Tibial artery (tissue), 4 donors: ENCODE measurements around the gene IRX4.

ENCODE experiments used
- DNase-seq, 2 donors: peaks; one replicate each; pipeline ENCODE4 v3.0.0-alpha.2; 2019
- H3K27ac ChIP-seq, 2 donors: fragments of 200-600 bp; sonication (generic) in 1 of 2; 1 replicate in 1 of 2; 2 replicates in 1 of 2; pipeline ENCODE4 v1.5.1; 2018 to 2019; ENCODE audit warnings: mild to moderate bottlenecking in 1 of 2
- H3K27me3 ChIP-seq, 2 donors: fragments of 200-600 bp; sonication (generic) in 1 of 2; one replicate each; pipeline versions ENCODE4 v1.5.1 to v1.6.0; 2016 to 2019
- H3K36me3 ChIP-seq, 3 donors: fragments of 200-600 bp; sonication (generic) in 2 of 3; one replicate each; pipeline ENCODE4 v1.5.1; 2016 to 2019; ENCODE audit warnings: mild to moderate bottlenecking in 2 of 3
- H3K4me1 ChIP-seq, 4 donors: fragments of 200-600 bp; sonication (generic) in 2 of 4; 1 replicate in 3 of 4; 2 replicates in 1 of 4; pipeline ENCODE4 v1.5.1; 2016 to 2019
- H3K4me3 ChIP-seq, 2 donors: fragments of 200-600 bp; sonication (generic) in 1 of 2; 1 replicate in 1 of 2; 2 replicates in 1 of 2; pipeline ENCODE4 v1.5.1; 2018 to 2019; ENCODE audit warnings: mild to moderate bottlenecking in 2 of 2
- H3K9me3 ChIP-seq, 3 donors: fragments of 200-600 bp; sonication (generic) in 1 of 3; one replicate each; pipeline ENCODE4 v1.5.1; 2016 to 2019
- intact Hi-C: fragments of 100-400 bp; cut with DNase I; formaldehyde crosslinking; loops from one replicate; pipeline ENCODE4 v1.15.0; 2023; ENCODE audit warnings: low total_unique reads
- TF ChIP-seq, protein P1 (sequence below), 2 experiments: fragments of 200-600 bp in 1 of 2; fragments of 450-650 bp in 1 of 2; IDR thresholded peaks; one replicate each; pipeline ENCODE4 v1.5.1; 2017 to 2019; ENCODE audit warnings: antibody characterized with exemption in 2 of 2, mild to moderate bottlenecking in 1 of 2, moderate library complexity in 1 of 2

IRX4 gene

DNA sequence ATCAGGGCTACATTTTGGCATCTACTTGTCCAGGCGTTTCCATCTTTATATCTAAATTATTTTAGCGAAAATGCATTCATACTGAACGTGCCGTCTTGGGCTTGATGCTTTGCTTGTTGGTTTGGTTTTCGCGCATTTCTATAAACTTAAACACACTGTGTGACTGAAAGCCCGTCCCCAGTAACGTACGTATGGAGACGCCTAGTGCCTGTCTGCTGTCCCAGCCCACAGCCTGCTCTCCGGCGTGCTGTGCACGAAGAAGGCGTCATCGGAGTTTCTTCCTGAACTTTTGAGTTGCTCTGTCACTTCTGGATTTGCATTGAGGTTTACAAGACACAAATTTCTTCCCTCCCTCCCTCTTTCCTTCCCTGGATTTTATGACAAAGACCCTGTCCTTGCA is 40.6 kb upstream of the IRX4 start:
- TF ChIP-seq, protein P1, sequence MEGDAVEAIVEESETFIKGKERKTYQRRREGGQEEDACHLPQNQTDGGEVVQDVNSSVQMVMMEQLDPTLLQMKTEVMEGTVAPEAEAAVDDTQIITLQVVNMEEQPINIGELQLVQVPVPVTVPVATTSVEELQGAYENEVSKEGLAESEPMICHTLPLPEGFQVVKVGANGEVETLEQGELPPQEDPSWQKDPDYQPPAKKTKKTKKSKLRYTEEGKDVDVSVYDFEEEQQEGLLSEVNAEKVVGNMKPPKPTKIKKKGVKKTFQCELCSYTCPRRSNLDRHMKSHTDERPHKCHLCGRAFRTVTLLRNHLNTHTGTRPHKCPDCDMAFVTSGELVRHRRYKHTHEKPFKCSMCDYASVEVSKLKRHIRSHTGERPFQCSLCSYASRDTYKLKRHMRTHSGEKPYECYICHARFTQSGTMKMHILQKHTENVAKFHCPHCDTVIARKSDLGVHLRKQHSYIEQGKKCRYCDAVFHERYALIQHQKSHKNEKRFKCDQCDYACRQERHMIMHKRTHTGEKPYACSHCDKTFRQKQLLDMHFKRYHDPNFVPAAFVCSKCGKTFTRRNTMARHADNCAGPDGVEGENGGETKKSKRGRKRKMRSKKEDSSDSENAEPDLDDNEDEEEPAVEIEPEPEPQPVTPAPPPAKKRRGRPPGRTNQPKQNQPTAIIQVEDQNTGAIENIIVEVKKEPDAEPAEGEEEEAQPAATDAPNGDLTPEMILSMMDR (IDR thresholded peaks at IDR 0.05): no peak
- H3K4me3 ChIP-seq: no peak overlapping the region
- H3K9me3 ChIP-seq: no peaks in the 10 kb centered on the region
- peaks cover 0 to 40% of the 10 kb centered on the region in 2 donors for H3K27me3 ChIP-seq
- no peak for DNase-seq
- H3K36me3 ChIP-seq: no peaks in the 10 kb centered on the region
- intact Hi-C loops: no loop called here
- H3K27ac ChIP-seq: no peak overlapping the region
- H3K4me1 ChIP-seq: no peaks in the 10 kb centered on the region

DNA sequence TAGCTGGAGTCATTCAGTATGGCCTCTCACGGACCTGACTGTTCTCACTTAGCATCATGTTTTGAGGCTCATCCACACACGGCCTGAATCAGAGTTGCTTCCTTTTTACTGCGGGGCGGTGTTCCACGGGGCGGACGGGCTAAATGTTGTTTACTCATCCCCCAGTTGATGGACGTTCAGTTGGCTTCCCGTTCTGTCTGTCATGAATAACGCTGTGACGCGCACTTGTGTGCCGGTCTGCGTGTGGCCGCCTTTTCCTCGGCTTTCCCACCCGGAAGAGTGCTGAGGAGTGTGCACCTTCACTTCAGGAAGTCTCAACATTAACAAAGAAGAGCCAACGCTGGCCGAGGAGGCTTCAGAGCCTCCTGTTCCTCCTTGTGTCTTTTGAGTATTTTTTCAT is 39.0 kb upstream of the IRX4 start:
- Histone ChIP-seq H3K36me3 (no peaks in the 10 kb centered on the region), H3K4me1 (no peaks in the 10 kb centered on the region), H3K27me3 (peaks cover 0 to 32% of the 10 kb centered on the region in 2 donors), H3K4me3 (no peak overlapping the region), H3K27ac (no peak overlapping the region), H3K9me3 (no peaks in the 10 kb centered on the region)
- TF ChIP-seq, protein P1 (IDR thresholded peaks at IDR 0.05): no peak
- no peak for DNase-seq
- intact Hi-C loops: no loop called here

DNA sequence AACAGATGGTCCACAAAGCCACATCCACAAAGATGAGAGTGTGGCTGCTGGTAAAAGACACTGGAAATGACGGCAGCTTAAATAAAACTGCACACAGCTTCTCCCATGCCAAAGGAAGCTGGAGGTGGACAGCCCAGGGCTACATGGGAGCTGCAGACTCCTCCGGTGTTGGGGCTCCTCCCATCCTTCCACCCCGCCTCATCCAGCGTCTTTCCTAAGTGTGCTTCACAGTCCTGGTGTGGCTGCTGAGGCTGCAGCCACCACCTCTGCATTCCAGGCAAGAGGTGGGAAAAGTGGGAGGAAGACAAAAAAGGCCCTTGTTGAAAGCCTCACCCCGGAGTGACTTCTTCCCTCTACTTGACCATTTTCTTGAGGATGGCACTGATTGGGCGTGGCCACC is 37.0 kb upstream of the IRX4 start:
- intact Hi-C loops: no loop called here
- DNase-seq: no peak
- H3K27me3 ChIP-seq: peaks cover 0 to 25% of the 10 kb centered on the region in 2 donors
- H3K27ac ChIP-seq: no peak overlapping the region
- no peaks in the 10 kb centered on the region for H3K36me3 ChIP-seq
- TF ChIP-seq, protein P1 (IDR thresholded peaks at IDR 0.05): no peak
- no peaks in the 10 kb centered on the region for H3K4me1 ChIP-seq
- H3K4me3 ChIP-seq: no peak overlapping the region
- H3K9me3 ChIP-seq: peaks cover 0 to 8% (median under 1%) of the 10 kb centered on the region in 3 donors

DNA sequence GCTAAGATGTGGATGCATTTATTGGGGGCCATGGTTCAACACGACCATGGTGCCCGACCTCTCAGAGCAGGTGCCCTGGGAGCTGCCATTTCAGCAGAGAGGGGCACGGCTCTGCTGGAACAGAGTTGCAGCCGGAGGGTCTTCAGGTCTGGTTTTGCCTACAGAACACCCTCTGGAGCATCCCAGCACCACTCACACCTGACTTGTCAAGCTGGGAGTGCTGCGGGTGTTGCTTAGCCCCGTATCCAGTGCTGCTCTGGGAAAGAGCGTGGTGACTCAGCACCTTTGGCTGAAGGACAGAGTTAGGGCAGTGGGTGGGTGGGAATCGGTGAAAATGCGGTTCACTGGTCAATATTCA is 36.5 kb upstream of the IRX4 start:
- no peak for DNase-seq
- intact Hi-C loops: no loop called here
- Histone ChIP-seq H3K9me3 (peaks cover 0 to 11% (median 4%) of the 10 kb centered on the region in 3 donors), H3K4me1 (no peaks in the 10 kb centered on the region), H3K27ac (no peak overlapping the region), H3K27me3 (peaks cover 0 to 25% of the 10 kb centered on the region in 2 donors), H3K36me3 (no peaks in the 10 kb centered on the region), H3K4me3 (no peak overlapping the region)
- TF ChIP-seq, protein P1 (IDR thresholded peaks at IDR 0.05): no peak

DNA sequence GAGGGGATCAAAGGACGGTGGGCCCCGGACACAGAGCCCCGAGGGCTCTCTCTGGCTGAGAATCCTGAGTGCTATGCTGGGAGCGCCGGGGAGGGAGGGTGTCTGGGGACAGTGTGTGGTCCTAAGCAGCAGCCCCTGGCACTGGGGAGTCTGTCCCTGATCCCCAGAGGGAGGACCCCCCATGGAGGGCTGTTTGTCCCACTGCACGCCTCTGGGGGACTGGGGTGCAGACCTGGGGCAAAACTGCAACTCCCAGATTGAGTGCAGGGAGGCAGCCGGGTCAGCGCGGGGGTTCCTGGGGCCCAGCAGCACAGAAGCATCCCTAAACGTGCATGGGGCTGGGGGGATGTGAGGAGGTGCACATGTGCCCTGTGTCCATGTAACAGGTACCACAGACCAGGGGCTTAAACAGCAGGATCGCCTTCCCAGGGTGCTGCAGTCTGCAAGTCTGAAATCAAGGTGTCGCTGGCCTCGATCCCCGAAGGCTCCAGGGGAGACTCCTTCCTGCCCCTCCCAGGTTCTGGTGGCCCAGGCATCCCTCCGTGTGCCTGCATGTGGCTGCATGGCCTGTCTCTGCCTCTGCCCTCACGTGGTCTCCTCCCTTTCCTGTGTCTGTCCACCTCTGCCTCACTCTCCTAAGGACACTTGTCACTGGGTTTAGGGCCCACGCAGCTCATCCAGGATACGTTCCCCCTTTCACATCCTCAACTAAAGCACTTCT is 35.9 kb upstream of the IRX4 start:
- H3K27ac ChIP-seq: no peak overlapping the region

More for the DNA sequence above, 35.9 kb upstream of the IRX4 start:
- no peak for DNase-seq
- Histone ChIP-seq H3K4me3 (no peak overlapping the region), H3K27me3 (peaks cover 0 to 19% of the 10 kb centered on the region in 2 donors), H3K36me3 (no peaks in the 10 kb centered on the region), H3K9me3 (peaks cover 0 to 11% (median 4%) of the 10 kb centered on the region in 3 donors), H3K4me1 (no peaks in the 10 kb centered on the region)
- intact Hi-C loops: no loop called here
- TF ChIP-seq, protein P1 (IDR thresholded peaks at IDR 0.05): no peak
